ENCODE measurements around the gene HOXB6. TPM values are rescaled to one million over a fixed set of nuclear protein-coding genes. Genes with fewer than 3 reads are reported as not detected.

The HOXB6 gene
- total RNA-seq, 2 experiments from 2014 or later: not detected

GRCh38 chr17:48597528-48597777 lies 7.3 kb downstream of the HOXB6 start:
- intact Hi-C loops (cut with micrococcal nuclease): no loop called here

GRCh38 chr17:48596735-48597527 lies 7.9 kb downstream of the HOXB6 start:
- TF ChIP-seq, protein P1, sequence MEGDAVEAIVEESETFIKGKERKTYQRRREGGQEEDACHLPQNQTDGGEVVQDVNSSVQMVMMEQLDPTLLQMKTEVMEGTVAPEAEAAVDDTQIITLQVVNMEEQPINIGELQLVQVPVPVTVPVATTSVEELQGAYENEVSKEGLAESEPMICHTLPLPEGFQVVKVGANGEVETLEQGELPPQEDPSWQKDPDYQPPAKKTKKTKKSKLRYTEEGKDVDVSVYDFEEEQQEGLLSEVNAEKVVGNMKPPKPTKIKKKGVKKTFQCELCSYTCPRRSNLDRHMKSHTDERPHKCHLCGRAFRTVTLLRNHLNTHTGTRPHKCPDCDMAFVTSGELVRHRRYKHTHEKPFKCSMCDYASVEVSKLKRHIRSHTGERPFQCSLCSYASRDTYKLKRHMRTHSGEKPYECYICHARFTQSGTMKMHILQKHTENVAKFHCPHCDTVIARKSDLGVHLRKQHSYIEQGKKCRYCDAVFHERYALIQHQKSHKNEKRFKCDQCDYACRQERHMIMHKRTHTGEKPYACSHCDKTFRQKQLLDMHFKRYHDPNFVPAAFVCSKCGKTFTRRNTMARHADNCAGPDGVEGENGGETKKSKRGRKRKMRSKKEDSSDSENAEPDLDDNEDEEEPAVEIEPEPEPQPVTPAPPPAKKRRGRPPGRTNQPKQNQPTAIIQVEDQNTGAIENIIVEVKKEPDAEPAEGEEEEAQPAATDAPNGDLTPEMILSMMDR (IDR thresholded peaks at IDR 0.05): no peak
- no peaks in the 10 kb centered on the region for H3K36me3 Mint-ChIP-seq (ENCODE audit: low read depth)
- H3K27me3 Mint-ChIP-seq: peaks cover 84% of the 10 kb centered on the region
- no peaks in the 10 kb centered on the region for H3K9me3 Mint-ChIP-seq
- H3K4me3 Mint-ChIP-seq: peak overlapping the region; percentile 59
- DNase-seq (no peak), ATAC-seq (peak; percentile 2)
- ChIA-PET POLR2A (no interaction called here), CTCF (interaction anchor here (0.9 to 4.7 kb wide), 6 partner anchors 9 to 288 kb away, joined by 3 to 45 read pairs (median 7); partner anchors contain the start of gene HOXB6)
- intact Hi-C loops (cut with micrococcal nuclease): no loop called here
- no peak overlapping the region for H3K27ac Mint-ChIP-seq
- peaks cover 34% of the 10 kb centered on the region for H3K4me1 Mint-ChIP-seq (ENCODE audit: low read depth)

More at GRCh38 chr17:48597528-48597777, 7.3 kb downstream of the HOXB6 start:
- DNase-seq: no peak
- H3K9me3 Mint-ChIP-seq: no peaks in the 10 kb centered on the region
- TF ChIP-seq, protein P1 (IDR thresholded peaks at IDR 0.05): no peak
- peaks cover 85% of the 10 kb centered on the region for H3K27me3 Mint-ChIP-seq
- no peak overlapping the region for H3K27ac Mint-ChIP-seq
- no peaks in the 10 kb centered on the region for H3K36me3 Mint-ChIP-seq (ENCODE audit: low read depth)
- no peak for ATAC-seq
- H3K4me3 Mint-ChIP-seq: peak overlapping the region; percentile 59
- peaks cover 37% of the 10 kb centered on the region for H3K4me1 Mint-ChIP-seq (ENCODE audit: low read depth)
- POLR2A ChIA-PET: no interaction called here
- CTCF ChIA-PET: no interaction called here

DNA sequence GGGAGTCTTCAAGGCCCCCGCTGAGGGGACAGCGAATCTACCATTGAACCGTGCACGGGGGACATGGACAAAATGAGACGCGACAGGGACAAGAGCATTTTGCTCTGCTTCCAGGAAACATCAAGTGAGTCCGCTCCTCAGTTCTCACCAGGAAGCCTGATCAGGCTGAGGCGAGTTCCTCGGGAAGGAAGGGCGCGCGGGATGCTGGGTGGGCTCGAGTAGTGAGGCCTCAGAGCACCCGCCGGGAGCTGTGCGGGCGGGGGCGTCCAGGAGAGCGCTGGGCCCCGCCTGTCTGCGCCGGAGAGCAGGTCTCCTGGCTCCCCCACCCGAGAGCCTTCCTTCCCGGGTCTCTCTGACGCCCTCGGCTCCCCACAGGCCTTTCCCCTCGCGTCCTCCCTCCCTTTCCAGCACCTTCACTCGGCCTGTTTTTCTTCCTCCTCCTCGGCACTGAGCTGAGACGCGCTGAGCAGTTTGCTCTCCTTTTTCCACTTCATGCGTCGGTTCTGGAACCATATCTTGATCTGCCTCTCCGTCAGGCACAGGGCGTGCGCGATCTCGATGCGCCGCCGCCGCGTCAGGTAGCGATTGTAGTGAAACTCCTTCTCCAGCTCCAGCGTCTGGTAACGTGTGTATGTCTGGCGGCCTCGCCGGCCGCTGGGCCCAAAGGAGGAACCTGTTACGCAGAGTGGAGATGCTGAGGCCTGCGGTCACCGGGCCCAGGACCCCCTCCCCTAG lies 8.6 kb downstream of the HOXB6 start:
- H3K9me3 Mint-ChIP-seq: no peaks in the 10 kb centered on the region
- peak overlapping the region; percentile 59 for H3K4me3 Mint-ChIP-seq
- CTCF ChIA-PET: interaction anchor here (0.9 to 4.7 kb wide), 8 partner anchors 8 to 333 kb away, joined by 3 to 45 read pairs (median 7); partner anchors contain the start of genes HOXB6 and HOXB9
- ATAC-seq (peak; percentile 29), DNase-seq (peak; percentile 59)
- POLR2A ChIA-PET: interaction anchor here (0.5 to 1.2 kb wide), 2 partner anchors 14 to 33 kb away, joined by 3 to 4 read pairs; no protein-coding TSS in a partner anchor
- TF ChIP-seq, protein P1 (IDR thresholded peaks at IDR 0.05): no peak
- H3K36me3 Mint-ChIP-seq (ENCODE audit: low read depth): no peaks in the 10 kb centered on the region
- peaks cover 29% of the 10 kb centered on the region for H3K4me1 Mint-ChIP-seq (ENCODE audit: low read depth)
- H3K27me3 Mint-ChIP-seq: peaks cover 82% of the 10 kb centered on the region
- H3K27ac Mint-ChIP-seq: no peak overlapping the region
- intact Hi-C loops (cut with micrococcal nuclease): no loop called here

DNA sequence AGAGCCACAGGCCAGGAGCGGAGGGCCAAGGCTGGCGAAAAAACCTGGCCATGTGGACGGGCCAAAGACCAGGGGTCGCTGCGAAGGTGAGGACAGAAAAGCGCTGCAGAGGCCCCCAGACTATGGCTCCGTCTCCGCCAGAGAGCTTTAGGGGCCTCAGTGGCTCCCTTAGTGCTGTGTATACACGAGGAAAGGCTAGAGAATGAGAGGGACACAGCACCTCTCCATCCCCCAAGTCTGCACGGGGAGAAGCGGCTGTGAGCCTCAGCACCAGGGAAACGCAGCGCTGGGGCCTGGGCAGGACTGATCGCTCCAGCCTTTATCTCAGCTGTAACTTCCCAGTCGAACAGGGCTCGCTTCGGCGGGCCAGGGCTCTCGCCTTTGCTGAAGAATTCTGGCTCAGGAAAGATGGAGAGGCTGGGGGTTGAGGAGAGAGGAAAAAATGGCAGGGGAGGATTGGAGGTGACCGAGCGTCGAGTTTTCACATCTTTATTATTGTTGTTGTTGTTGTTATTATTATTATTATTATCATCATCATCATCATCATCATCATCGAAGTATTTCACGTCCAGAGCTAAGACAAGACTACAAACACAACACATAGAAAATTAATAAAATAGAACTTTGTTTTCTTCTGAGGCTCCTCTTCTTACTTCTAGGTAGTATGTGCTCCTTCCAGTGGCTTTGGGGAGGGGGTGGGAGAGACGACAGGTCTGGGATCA lies 9.3 kb downstream of the HOXB6 start:
- Mint-ChIP-seq H3K4me1 (ENCODE audit: low read depth) (peaks cover 29% of the 10 kb centered on the region), H3K36me3 (ENCODE audit: low read depth) (no peaks in the 10 kb centered on the region), H3K4me3 (no peak overlapping the region), H3K27ac (no peak overlapping the region), H3K9me3 (no peaks in the 10 kb centered on the region), H3K27me3 (peaks cover 79% of the 10 kb centered on the region)
- TF ChIP-seq, protein P1 (IDR thresholded peaks at IDR 0.05): no peak
- POLR2A ChIA-PET: interaction anchor here (0.5 to 1.2 kb wide), 3 partner anchors 13 to 33 kb away, joined by 3 to 4 read pairs (median 3); no protein-coding TSS in a partner anchor
- intact Hi-C loops (cut with micrococcal nuclease): no loop called here
- no peak for DNase-seq
- no peak for ATAC-seq
- CTCF ChIA-PET: interaction anchor here (1.2 to 5.7 kb wide), 14 partner anchors 8 to 515 kb away, joined by 3 to 59 read pairs (median 9); partner anchors contain the start of genes HOXB6, HOXB8 and HOXB9

Measured in activated CD8-positive, alpha-beta T cell treated with anti-CD3 and anti-CD28 coated beads for 36 hours (primary cell).